ENCODE results near the gene ICE1. TPM values are rescaled to one million over a fixed set of nuclear protein-coding genes. Genes with fewer than 3 reads are reported as not detected.

The ICE1 gene
- total and polyA plus RNA-seq, 9 of the 15 experiments (the other 6 are each of a cell fraction or from before 2014, with no cell fraction given) = 4.9 to 47.4 (median 28.2) TPM

DNA sequence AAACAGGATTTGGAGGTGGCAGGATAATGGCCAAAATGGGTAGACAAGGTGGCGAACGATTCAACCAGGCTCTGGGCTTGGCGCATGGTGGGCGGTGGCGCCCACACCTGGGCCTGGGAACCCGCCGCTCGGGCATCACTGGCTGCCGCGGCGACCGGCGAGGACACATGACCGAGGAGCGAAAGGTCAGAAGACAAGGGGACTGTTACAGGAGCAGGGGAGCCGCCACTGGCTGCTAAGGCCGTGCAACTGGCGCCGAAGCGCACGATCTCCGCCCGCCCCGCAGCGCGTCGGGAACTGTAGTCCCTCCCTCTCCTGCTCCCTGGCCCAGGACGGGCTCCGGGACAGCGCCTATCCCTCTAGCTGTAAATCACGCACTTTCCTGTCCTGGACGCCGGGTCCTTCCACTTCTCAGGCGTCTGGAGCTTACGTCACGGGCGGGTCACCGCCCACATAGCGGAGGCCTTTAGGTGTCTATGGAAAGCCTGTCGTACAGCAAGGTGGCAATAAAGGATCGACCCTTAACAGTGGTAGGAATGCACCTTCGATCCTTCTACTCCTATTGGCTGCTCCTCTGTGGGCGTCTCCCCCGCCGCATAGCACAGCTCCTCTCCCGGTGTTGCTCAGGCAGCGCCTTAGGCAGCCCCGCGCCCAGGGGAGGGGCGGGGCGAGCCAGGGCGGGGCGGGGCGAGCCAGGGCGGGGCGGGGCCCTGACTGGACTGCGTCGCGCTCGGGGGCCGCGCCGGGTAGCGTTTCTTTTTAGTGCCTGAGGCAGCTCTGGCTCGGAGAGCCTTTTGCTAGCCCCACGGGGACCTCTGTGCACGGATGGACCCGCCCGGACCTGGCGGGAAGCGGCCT lies at the start of gene ICE1 (continued):
- TF ChIP-seq ZBTB33 (CRISPR knock-in tag; IDR thresholded peaks at IDR 0.05) = 0 out of 2 replicates have a peak, but pooled peaks have one; percentile 24
- TF ChIP-seq LEF1 (IDR thresholded peaks at IDR 0.05) = no peak
- TF ChIP-seq NCOA2 (IDR thresholded peaks at IDR 0.05; ENCODE audit: partially characterized antibody in 2 of 2) = peak in 1 of 2 experiments; percentile 99
- no peak for TF ChIP-seq PCBP2 (IDR thresholded peaks at IDR 0.05; ENCODE audit: low read depth, low read length, poor library complexity, severe bottlenecking)
- no peak; the same call in none of the 2 replicates for TF ChIP-seq KLF1 (tag; IDR thresholded peaks at IDR 0.05)
- peak; percentile 84 for TF ChIP-seq GMEB1 (CRISPR knock-in tag; IDR thresholded peaks at IDR 0.05)
- TF ChIP-seq KDM2B (CRISPR knock-in tag; IDR thresholded peaks at IDR 0.05) = peak; percentile 79; the same call in 1 of the 2 replicates
- no peak for TF ChIP-seq STAG1 (CRISPR knock-in tag; IDR thresholded peaks at IDR 0.05; ENCODE audit: borderline replicate concordance)
- TF ChIP-seq CREB1 (IDR thresholded peaks at IDR 0.05) = peak; percentile 98
- TF ChIP-seq CREB1 (CRISPR knock-in tag; IDR thresholded peaks at IDR 0.05) = peak; percentile 99
- TF ChIP-seq, protein P1, sequence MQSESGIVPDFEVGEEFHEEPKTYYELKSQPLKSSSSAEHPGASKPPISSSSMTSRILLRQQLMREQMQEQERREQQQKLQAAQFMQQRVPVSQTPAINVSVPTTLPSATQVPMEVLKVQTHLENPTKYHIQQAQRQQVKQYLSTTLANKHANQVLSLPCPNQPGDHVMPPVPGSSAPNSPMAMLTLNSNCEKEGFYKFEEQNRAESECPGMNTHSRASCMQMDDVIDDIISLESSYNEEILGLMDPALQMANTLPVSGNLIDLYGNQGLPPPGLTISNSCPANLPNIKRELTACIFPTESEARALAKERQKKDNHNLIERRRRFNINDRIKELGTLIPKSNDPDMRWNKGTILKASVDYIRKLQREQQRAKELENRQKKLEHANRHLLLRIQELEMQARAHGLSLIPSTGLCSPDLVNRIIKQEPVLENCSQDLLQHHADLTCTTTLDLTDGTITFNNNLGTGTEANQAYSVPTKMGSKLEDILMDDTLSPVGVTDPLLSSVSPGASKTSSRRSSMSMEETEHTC (IDR thresholded peaks at IDR 0.05) = no peak
- TF ChIP-seq TAF7 (tag; IDR thresholded peaks at IDR 0.05) = peak; percentile 75
- TF ChIP-seq SUPT5H (IDR thresholded peaks at IDR 0.05) = peak; percentile 83
- no peak for TF ChIP-seq SAFB (IDR thresholded peaks at IDR 0.05; ENCODE audit: borderline replicate concordance, low read depth, low read length)
- TF ChIP-seq ZNF512 (tag; IDR thresholded peaks at IDR 0.05) = no peak
- no peak for TF ChIP-seq PHTF2 (CRISPR knock-in tag; IDR thresholded peaks at IDR 0.05)
- TF ChIP-seq JUN (IDR thresholded peaks at IDR 0.05; ENCODE audit: borderline replicate concordance, low read depth, low read length) = peak; percentile 62
- no peak for TF ChIP-seq JUN (CRISPR knock-in tag; IDR thresholded peaks at IDR 0.05; ENCODE audit: borderline replicate concordance)
- no peak for TF ChIP-seq PML (IDR thresholded peaks at IDR 0.05; ENCODE audit: low read length)
- TF ChIP-seq PCBP1 (IDR thresholded peaks at IDR 0.05; ENCODE audit: low read depth, low read length, poor library complexity, severe bottlenecking) = no peak

Measured in K562 (cell line).